Stimulated activated CD8-positive, alpha-beta memory T cell treated with anti-CD3 and anti-CD28 coated beads, Interleukin-2, amount 100 ng/mL, for 1 hour (primary cell): ENCODE results near the gene KIAA1671.
"Not testable (repeated sequence)": the region's sequence is repeated elsewhere in the genome, so short reads cannot be mapped to it uniquely, and the experiment has no call there.

Experiments
- DNase-seq, 2 donors: peaks; one replicate each; pipeline ENCODE4 v3.0.0-alpha.2; 2020; ENCODE audit warnings: low read depth in 2 of 2

KIAA1671 gene

GRCh38 chr22:25201557-25202273 lies 249.2 kb downstream of the KIAA1671 start:
- DNase-seq: no peak

GRCh38 chr22:25202290-25202921 lies 249.9 kb downstream of the KIAA1671 start:
- peak; percentile 9 to 14 for DNase-seq

GRCh38 chr22:25203082-25203481 lies 250.6 kb downstream of the KIAA1671 start:
- DNase-seq: no peak

- not testable (repeated sequence) for DNase-seq
Measured at GRCh38 chr22:25204547-25204946, 252.0 kb downstream of the KIAA1671 start.

GRCh38 chr22:25205847-25206246 lies 253.3 kb downstream of the KIAA1671 start:
- DNase-seq: no peak

- DNase-seq: no peak
Measured at GRCh38 chr22:25206998-25207397, 254.5 kb downstream of the KIAA1671 start.

GRCh38 chr22:25207553-25208157 lies 255.1 kb downstream of the KIAA1671 start:
- no peak for DNase-seq

GRCh38 chr22:25208328-25208727 lies 255.8 kb downstream of the KIAA1671 start:
- DNase-seq: no peak

- no peak for DNase-seq
Measured at GRCh38 chr22:25208743-25209505, 256.4 kb downstream of the KIAA1671 start.

- DNase-seq: no peak
Measured at GRCh38 chr22:25210793-25211192, 258.3 kb downstream of the KIAA1671 start.

GRCh38 chr22:25212337-25212736 lies 259.8 kb downstream of the KIAA1671 start:
- no peak for DNase-seq

- no peak for DNase-seq
Measured at GRCh38 chr22:25213221-25213620, 260.7 kb downstream of the KIAA1671 start.

GRCh38 chr22:25216230-25216629 lies 263.7 kb downstream of the KIAA1671 start:
- DNase-seq: no peak

GRCh38 chr22:25219211-25219689 lies 266.7 kb downstream of the KIAA1671 start, which contains the start of gene CRYBB2:
TSS of gene CRYBB2 (plus strand) at chr22:25219639. CDS start at chr22:25221430, 1,791 bp downstream.
- no peak for DNase-seq

- DNase-seq: no peak
Measured at GRCh38 chr22:25219948-25220442, 267.5 kb downstream of the KIAA1671 start.

GRCh38 chr22:25221790-25222189 lies 269.3 kb downstream of the KIAA1671 start:
- DNase-seq: no peak

GRCh38 chr22:25223269-25223850 lies 270.8 kb downstream of the KIAA1671 start:
- no peak for DNase-seq

GRCh38 chr22:25228822-25229221 lies 276.3 kb downstream of the KIAA1671 start:
- DNase-seq: no peak

- not testable (repeated sequence) for DNase-seq
Measured at GRCh38 chr22:25230760-25231159, 278.2 kb downstream of the KIAA1671 start.

GRCh38 chr22:25232301-25232700 lies 279.8 kb downstream of the KIAA1671 start:
- no peak for DNase-seq

- DNase-seq: not testable (repeated sequence)
Measured at GRCh38 chr22:25233706-25234105, 281.2 kb downstream of the KIAA1671 start.
